GM18907 (cell line): Measurements from ENCODE around the gene CDC42EP1.
"Not testable (repeated sequence)": the region's sequence is repeated elsewhere in the genome, so short reads cannot be mapped to it uniquely, and the experiment has no call there.

Source experiments
- ATAC-seq: cut with Tn5 transposase; IDR thresholded peaks from one replicate; pipeline ENCODE4 v1.9.1; 2021; ENCODE audit warnings: mild to moderate bottlenecking, moderate library complexity; ENCODE audit not compliant: unreplicated experiment

The CDC42EP1 gene

DNA sequence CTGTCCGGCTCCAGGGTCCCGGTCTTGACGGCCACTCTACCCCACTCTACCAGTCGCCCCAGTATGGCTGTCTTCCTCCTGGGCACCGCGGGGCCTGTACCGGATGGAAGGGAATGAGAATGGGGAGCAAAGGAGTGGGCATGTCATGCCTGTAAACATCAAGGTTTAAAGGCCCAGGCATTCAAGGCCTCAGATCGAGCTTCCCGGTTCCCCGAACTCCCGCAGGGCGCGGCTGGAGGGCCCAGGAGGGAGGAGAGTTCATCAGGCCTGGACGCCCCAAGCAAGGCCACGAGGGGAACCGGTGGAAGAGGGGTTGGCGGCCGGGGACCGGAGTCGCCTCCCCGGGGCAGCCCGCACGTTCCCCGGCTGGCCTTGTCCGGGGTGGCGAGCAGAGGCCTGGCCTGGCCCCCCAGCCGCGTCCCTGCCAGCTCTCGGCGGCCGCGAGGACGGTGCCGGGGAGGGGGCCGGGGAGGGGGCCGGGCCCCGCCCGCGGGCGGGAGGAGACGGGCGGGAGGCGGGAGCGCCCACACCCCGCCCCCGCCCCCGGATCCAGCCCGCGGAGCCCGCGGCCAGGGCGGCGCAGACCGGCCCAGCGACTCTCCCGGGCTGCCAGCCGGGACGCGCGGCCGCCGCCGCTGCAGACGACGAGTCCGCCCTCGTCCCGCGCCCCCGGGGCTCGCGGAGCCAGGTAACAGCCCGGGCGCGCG lies at the start of gene CDC42EP1:
Gene CDC42EP1, plus strand, starts transcription at position 580 of the 707 bp plus-strand sequence. CDS start 5,870 bp downstream, outside the sequence.
- ATAC-seq, result no peak

- ATAC-seq, result no peak
Measured at GRCh38 chr22:37511395-37512104, 48.7 kb upstream of the CDC42EP1 start.

- ATAC-seq, result no peak
Measured at GRCh38 chr22:37514526-37515051, 45.7 kb upstream of the CDC42EP1 start.

DNA sequence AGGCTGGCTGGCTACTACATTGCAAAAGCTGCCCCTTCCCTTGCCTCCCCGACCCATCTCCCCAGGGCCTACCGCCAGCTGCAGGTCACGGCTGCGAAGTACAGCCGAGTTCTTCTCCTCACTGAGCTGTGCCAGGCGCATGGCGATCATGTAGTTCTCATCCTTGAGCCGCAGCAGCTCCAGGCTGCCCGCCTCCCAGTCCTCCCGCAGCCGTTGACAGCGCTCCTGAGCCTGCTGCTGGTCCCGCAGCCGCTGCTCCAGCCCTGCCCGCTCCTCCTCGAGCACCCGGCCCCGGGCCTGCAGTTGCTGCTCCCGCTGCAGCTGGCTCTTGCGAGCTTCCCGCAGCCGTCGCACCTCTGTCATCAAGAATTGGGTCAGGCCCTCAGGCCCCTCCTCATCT lies 44.4 kb upstream of the CDC42EP1 start:
- ATAC-seq, result no peak

GRCh38 chr22:37516456-37516855 lies 43.8 kb upstream of the CDC42EP1 start:
- no peak for ATAC-seq

GRCh38 chr22:37517826-37518450 lies 42.3 kb upstream of the CDC42EP1 start:
- no peak for ATAC-seq

DNA sequence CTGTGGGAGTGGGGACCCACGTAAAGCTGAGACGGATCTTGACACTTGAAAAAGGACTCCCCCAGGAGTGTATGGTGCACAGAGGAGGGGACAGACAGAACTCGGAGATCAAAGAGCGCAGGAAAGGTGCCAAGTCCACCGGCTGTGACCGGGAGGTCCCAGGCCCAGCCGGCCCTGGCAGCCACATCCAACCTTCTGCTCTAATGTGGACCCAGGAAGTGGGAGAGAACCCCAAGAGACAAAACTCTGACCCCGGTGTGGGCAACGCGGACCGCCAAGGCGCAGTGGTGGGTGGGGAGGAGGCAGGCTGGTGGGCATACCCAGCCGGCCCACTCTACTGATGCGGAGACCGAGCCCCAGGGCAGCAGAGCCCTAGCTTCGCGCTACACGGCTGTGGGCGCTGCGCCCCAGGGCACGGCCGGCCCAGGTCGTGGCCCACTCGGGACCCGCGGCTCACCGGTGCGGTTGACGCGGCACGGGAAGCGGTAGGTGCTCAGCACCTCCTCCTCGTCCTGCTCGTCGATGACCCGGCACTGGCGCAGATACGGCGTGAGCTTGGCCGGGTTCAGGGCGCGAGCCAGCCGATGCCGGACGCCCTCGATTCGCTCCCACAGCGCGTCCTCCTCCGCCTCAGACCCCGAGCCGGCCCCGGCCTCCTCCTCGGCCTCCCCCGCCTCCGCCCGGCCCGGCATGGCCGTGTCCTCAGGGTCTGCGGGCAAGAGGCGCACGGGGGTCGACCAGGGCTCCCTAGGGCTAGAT lies 41.6 kb upstream of the CDC42EP1 start:
- no peak for ATAC-seq

GRCh38 chr22:37519268-37520195 lies 40.7 kb upstream of the CDC42EP1 start, which contains the start of gene CARD10:
CARD10 (minus strand) TSS chr22:37519415; CDS start chr22:37519200, 215 bp downstream.
- no peak for ATAC-seq

- no peak for ATAC-seq
Measured at GRCh38 chr22:37520776-37521191, 39.5 kb upstream of the CDC42EP1 start.

DNA sequence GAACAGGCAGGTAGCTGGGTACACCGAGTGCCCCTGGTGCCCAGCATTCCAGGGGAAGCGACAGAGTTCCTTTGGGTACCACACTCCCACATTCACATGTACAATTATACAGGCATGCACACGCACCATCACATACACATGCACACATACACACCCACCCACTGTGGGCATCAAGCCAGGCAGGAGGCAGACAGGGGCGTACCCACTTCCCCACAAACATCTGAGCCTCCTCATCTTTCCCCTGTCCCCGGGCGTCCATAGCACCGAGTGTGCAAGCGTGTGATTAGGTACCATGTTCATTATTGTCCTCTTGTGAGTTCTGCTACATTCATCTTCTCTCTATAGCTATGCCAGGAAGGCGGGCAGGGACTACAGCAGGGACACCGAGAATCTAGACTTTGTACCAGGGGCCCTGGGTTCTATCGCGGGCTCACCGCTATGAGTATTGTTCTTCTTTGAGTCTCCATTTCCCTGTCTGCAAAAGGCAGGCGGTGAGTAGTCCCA lies 39.0 kb upstream of the CDC42EP1 start:
- ATAC-seq, result no peak

DNA sequence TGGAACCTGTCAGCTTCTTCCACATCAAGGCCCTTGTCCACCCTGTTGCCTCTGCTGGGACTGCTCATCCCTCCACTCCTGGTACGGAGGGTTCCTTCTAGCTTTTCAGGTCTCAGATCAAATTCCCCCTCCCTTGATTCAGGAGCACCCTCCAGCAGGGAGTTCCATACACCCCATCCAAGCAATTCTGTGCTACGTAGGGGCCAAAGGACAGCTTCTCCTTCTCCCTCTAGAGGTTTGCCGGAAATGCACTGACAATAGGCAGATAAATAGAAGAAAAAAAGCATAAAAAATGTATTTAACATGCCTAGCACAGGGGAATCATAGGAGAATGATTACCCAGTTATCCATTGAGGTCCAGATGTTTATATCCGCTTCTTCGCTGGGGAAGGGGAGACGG lies 37.8 kb upstream of the CDC42EP1 start:
- ATAC-seq, result no peak

DNA sequence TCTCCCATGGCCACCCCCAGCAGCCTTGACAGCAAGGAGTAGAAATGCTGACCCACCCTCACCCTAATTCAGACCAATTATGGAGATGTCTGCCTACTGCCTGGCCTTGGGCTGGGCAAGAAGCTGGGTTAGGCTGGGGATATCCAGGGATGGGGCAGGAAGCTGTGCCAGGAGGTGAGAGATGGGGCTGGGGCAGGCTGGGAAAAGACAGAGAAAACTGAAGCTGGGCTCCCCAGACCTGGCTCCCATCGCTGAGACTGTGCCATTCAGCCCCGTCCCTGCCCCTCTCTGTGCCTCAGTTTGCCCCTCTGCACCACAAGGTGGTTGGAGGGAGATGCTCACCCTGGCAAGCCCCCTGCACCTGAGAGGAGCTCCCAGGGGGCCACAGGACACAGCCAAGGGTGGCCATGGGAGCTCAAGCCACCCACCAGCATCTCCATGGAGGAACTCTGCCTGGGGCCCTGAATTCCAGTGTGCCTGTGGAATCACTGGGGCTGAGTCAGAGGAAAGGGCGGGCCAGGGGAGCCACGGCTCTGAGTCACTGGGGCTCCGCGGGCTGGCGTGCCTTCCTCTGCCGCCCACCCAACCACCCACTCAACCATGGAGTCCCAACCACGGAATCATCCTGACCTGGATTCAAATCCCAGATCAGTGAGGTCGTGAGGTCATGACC lies 35.1 kb upstream of the CDC42EP1 start:
- ATAC-seq, result no peak

GRCh38 chr22:37525746-37526350 lies 34.4 kb upstream of the CDC42EP1 start:
- ATAC-seq, result no peak

- no peak for ATAC-seq
Measured at GRCh38 chr22:37526376-37526775, 33.9 kb upstream of the CDC42EP1 start.

- not testable (repeated sequence) for ATAC-seq
Measured at GRCh38 chr22:37527081-37527752, 33.1 kb upstream of the CDC42EP1 start.

- ATAC-seq, result not testable (repeated sequence)
Measured at GRCh38 chr22:37527952-37528351, 32.3 kb upstream of the CDC42EP1 start.

GRCh38 chr22:37529652-37530345 lies 30.5 kb upstream of the CDC42EP1 start:
- no peak for ATAC-seq
